Upper lobe of left lung (tissue), 4 donors: ENCODE results near the gene XPO6.

ENCODE experiments used
- EP300 ChIP-seq, 4 donors: sonication (generic); formaldehyde crosslinking; IDR thresholded peaks; one replicate each; pipeline ENCODE4 v1.5.1; 2017; ENCODE audit warnings: antibody characterized with exemption in 4 of 4, control low read depth in 2 of 4
- POLR2A ChIP-seq, 4 donors: fragments of 450-650 bp; IDR thresholded peaks; one replicate each; pipeline ENCODE4 v1.5.1; 2016 to 2017; ENCODE audit warnings: antibody characterized with exemption in 4 of 4, mild to moderate bottlenecking in 2 of 4
- POLR2AphosphoS5 ChIP-seq, 2 donors: sonication (generic); formaldehyde crosslinking; IDR thresholded peaks; one replicate each; pipeline ENCODE4 v1.5.1; 2017; ENCODE audit warnings: antibody characterized with exemption in 2 of 2
- TF ChIP-seq, protein P1 (sequence below), 6 experiments: fragments of 450-650 bp in 4 of 6; fragments of 200-600 bp in 2 of 6; sonication (generic) in 2 of 6; IDR thresholded peaks; one replicate each; pipeline ENCODE4 v1.5.1; 2016 to 2019; ENCODE audit warnings: antibody characterized with exemption in 6 of 6

DNA sequence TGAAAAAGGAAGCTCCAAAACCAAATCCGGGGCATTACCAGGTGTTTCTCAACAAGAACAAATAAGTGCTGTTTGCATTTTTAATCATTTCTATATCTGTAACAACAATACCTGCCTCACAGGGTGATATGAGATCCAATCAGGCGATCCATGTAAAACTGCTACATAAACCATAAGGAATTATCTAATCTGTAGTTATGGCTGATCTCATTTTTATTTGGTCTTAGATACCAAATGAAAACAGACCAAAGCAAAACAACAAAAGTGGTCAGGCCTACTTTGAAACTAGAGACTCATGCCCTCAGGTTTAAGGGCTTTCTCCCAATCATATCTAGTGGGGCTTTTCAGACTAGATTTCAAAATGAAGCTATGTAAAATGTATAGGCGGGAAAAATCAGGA lies 28.3 kb downstream of the XPO6 start:
- TF ChIP-seq, protein P1, sequence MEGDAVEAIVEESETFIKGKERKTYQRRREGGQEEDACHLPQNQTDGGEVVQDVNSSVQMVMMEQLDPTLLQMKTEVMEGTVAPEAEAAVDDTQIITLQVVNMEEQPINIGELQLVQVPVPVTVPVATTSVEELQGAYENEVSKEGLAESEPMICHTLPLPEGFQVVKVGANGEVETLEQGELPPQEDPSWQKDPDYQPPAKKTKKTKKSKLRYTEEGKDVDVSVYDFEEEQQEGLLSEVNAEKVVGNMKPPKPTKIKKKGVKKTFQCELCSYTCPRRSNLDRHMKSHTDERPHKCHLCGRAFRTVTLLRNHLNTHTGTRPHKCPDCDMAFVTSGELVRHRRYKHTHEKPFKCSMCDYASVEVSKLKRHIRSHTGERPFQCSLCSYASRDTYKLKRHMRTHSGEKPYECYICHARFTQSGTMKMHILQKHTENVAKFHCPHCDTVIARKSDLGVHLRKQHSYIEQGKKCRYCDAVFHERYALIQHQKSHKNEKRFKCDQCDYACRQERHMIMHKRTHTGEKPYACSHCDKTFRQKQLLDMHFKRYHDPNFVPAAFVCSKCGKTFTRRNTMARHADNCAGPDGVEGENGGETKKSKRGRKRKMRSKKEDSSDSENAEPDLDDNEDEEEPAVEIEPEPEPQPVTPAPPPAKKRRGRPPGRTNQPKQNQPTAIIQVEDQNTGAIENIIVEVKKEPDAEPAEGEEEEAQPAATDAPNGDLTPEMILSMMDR (IDR thresholded peaks at IDR 0.05), result no peak
- TF ChIP-seq EP300 (IDR thresholded peaks at IDR 0.05) (no peak), POLR2A (IDR thresholded peaks at IDR 0.05) (no peak), POLR2AphosphoS5 (IDR thresholded peaks at IDR 0.05) (no peak)
